Endometrial microvascular endothelial cells (primary cell): ENCODE results near the gene SLC35F4. TPM values are rescaled to one million over a fixed set of nuclear protein-coding genes. Genes with fewer than 3 reads are reported as not detected.
"Not testable (repeated sequence)": the region's sequence is repeated elsewhere in the genome, so short reads cannot be mapped to it uniquely, and the experiment has no call there.

ENCODE experiments used
- in situ Hi-C: cut with HindIII; loops from 2 replicates; pipeline ENCODE4 v1.10.0; 2017; ENCODE audit warnings: low sequenced_read_pairs, low pct_unique_long_range_greater_than_20kb; ENCODE audit errors: inconsistent ontology term
- total RNA-seq: library from RNA; depleted of rRNA; stranded (reverse); fragments of >200 nt; gene quantifications from one replicate; pipeline ENCODE4 v1.2.3, GENCODE V29; 2015; ENCODE audit errors: inconsistent ontology term

SLC35F4 gene
- total RNA-seq, result not detected

GRCh38 chr14:57865403-57866198 is at the start of gene SLC35F4:
Gene SLC35F4 (minus strand): TSS chr14:57866092.
- in situ Hi-C loops, result no loop called here

- in situ Hi-C loops, result no loop called here
These were observed 43.7 kb upstream of the SLC35F4 start for GRCh38 chr14:57909626-57910025.

- in situ Hi-C loops, result no loop called here
These were observed 38.1 kb upstream of the SLC35F4 start for GRCh38 chr14:57903954-57904353.

- in situ Hi-C loops, result no loop called here
These were observed 33.1 kb upstream of the SLC35F4 start for GRCh38 chr14:57898837-57899572.

- in situ Hi-C loops, result no loop called here
These were observed 31.4 kb upstream of the SLC35F4 start for GRCh38 chr14:57897144-57897748.

GRCh38 chr14:57889245-57889644 is 23.4 kb upstream of the SLC35F4 start:
- in situ Hi-C loops, result no loop called here

- in situ Hi-C loops, result no loop called here
These were observed 18.3 kb upstream of the SLC35F4 start for GRCh38 chr14:57884175-57884574.

- in situ Hi-C loops, result no loop called here
These were observed 17.2 kb upstream of the SLC35F4 start for GRCh38 chr14:57883061-57883460.

GRCh38 chr14:57879516-57879915 is 13.6 kb upstream of the SLC35F4 start:
- in situ Hi-C loops, result no loop called here

- in situ Hi-C loops, result no loop called here
These were observed 10.1 kb upstream of the SLC35F4 start for GRCh38 chr14:57875985-57876384.

- in situ Hi-C loops, result no loop called here
These were observed 9.4 kb upstream of the SLC35F4 start for GRCh38 chr14:57875296-57875695.

GRCh38 chr14:57871459-57872080 is 5.7 kb upstream of the SLC35F4 start:
- in situ Hi-C loops, result no loop called here

GRCh38 chr14:57870686-57871457 is 5.0 kb upstream of the SLC35F4 start:
- in situ Hi-C loops, result no loop called here

- in situ Hi-C loops, result no loop called here
These were observed 3.7 kb upstream of the SLC35F4 start for GRCh38 chr14:57869617-57870016.

GRCh38 chr14:57866199-57866705 is 360 bp upstream of the SLC35F4 start:
- in situ Hi-C loops, result no loop called here

- in situ Hi-C loops, result no loop called here
These were observed 858 bp downstream of the SLC35F4 start for GRCh38 chr14:57865066-57865402.

GRCh38 chr14:57864659-57865058 is 1.2 kb downstream of the SLC35F4 start:
- in situ Hi-C loops, result no loop called here

GRCh38 chr14:57863471-57863870 is 2.4 kb downstream of the SLC35F4 start:
- in situ Hi-C loops, result no loop called here

GRCh38 chr14:57855666-57856065 is 10.2 kb downstream of the SLC35F4 start:
- in situ Hi-C loops, result not testable (repeated sequence)
